H1 (cell line): Measurements from ENCODE around the gene CDK10. TPM values are rescaled to one million over a fixed set of nuclear protein-coding genes. Genes with fewer than 3 reads are reported as not detected.

Experiments used
- CTCF ChIA-PET: fragments of 300-600 bp; sonication (Branson Sonifier 250); formaldehyde crosslinking; loops from one replicate; lab custom pipeline; 2021; ENCODE audit not compliant: partially characterized antibody; lab: Charles Lee
- POLR2A ChIA-PET: fragments of 300-600 bp; sonication (Branson Sonifier 250); formaldehyde crosslinking; loops from one replicate; lab custom pipeline; 2021; ENCODE audit warnings: inconsistent platforms; ENCODE audit not compliant: partially characterized antibody; lab: Charles Lee
- DNase-seq, 2 experiments: peaks; one replicate each; pipeline versions ENCODE4 v3.0.0 to v3.0.0-alpha.2; 2010 to 2022; ENCODE audit warnings: low spot score in 2 of 2, low read depth in 1 of 2, mixed read lengths in 1 of 2
- FAIRE-seq: peaks from 2 replicates; lab custom pipeline; 2011; peaks lifted over from hg19 to GRCh38; lab: Jason Lieb, UNC
- H2AFZ ChIP-seq: 2 replicates; pipeline ENCODE4 v1.8.1; 2012; ENCODE audit warnings: low read length, inconsistent platforms
- H2AK5ac ChIP-seq: 2 replicates; pipeline ENCODE4 v1.6.1; 2013; ENCODE audit warnings: low read depth, low read length
- H2BK120ac ChIP-seq: replicated peaks from 2 replicates; pipeline ENCODE3; 2013; ENCODE audit warnings: low read depth, low read length, inconsistent platforms
- H2BK12ac ChIP-seq: 2 replicates; pipeline ENCODE4 v1.6.1; 2013; ENCODE audit warnings: low read depth, low read length
- H2BK15ac ChIP-seq: 2 replicates; pipeline ENCODE4 v1.6.1; 2013; ENCODE audit warnings: low read length
- H2BK20ac ChIP-seq: 2 replicates; pipeline ENCODE4 v1.6.1; 2013; ENCODE audit warnings: low read length
- H2BK5ac ChIP-seq: 2 replicates; pipeline ENCODE4 v1.6.1; 2013; ENCODE audit warnings: low read depth, low read length
- H3K14ac ChIP-seq: 2 replicates; pipeline ENCODE4 v1.6.1; 2013; ENCODE audit warnings: inconsistent platforms; ENCODE audit not compliant: insufficient read length
- H3K18ac ChIP-seq: 2 replicates; pipeline ENCODE4 v1.6.1; 2013; ENCODE audit warnings: low read length; ENCODE audit errors: extremely low read depth
- H3K23ac ChIP-seq: 2 replicates; pipeline ENCODE4 v1.6.1; 2013; ENCODE audit warnings: inconsistent platforms; ENCODE audit not compliant: insufficient read length
- H3K23me2 ChIP-seq: 2 replicates; pipeline ENCODE4 v1.6.1; 2013; ENCODE audit warnings: low read depth, low read length
- H3K27ac ChIP-seq: 2 replicates; pipeline ENCODE4 v1.6.1; 2011; ENCODE audit warnings: low read depth, low read length, inconsistent platforms
- H3K27me3 ChIP-seq, 4 experiments: replicated peaks in 1 of 4; 1 replicate in 1 of 4; 2 replicates in 3 of 4; pipeline versions ENCODE4 v1.6.1 to v1.8.1; 2011 to 2013; ENCODE audit warnings: low read length in 3 of 4, mild to moderate bottlenecking in 3 of 4, inconsistent platforms in 2 of 4, mixed read lengths in 2 of 4, moderate library complexity in 1 of 4; ENCODE audit not compliant: control insufficient read depth in 3 of 4, insufficient read depth in 3 of 4; ENCODE audit errors: extremely low read depth in 1 of 4
- H3K36me3 ChIP-seq, 4 experiments: 2 replicates each; pipeline versions ENCODE4 v1.6.1 to v1.8.1; 2011 to 2013; ENCODE audit warnings: mild to moderate bottlenecking in 4 of 4, low read length in 3 of 4, moderate library complexity in 2 of 4, control low read depth in 1 of 4, inconsistent platforms in 1 of 4; ENCODE audit not compliant: insufficient read depth in 4 of 4, control insufficient read depth in 2 of 4
- H3K4ac ChIP-seq: replicated peaks from 2 replicates; pipeline ENCODE3; 2013; ENCODE audit warnings: low read length, low read depth, mixed read lengths, inconsistent platforms; ENCODE audit not compliant: insufficient read length
- H3K4me1 ChIP-seq, 4 experiments: replicated peaks in 1 of 4; 1 replicate in 1 of 4; 2 replicates in 3 of 4; pipeline versions ENCODE4 v1.6.1 to v1.8.1; 2011 to 2013; ENCODE audit warnings: low read length in 3 of 4, inconsistent platforms in 2 of 4, mixed read lengths in 1 of 4; ENCODE audit not compliant: insufficient read depth in 4 of 4, control insufficient read depth in 3 of 4
- H3K4me2 ChIP-seq, 2 experiments: 2 replicates each; pipeline versions ENCODE4 v1.6.1 to v1.8.1; 2011 to 2013; ENCODE audit warnings: low read depth in 2 of 2, low read length in 2 of 2, control low read depth in 1 of 2, inconsistent platforms in 1 of 2, mild to moderate bottlenecking in 1 of 2; ENCODE audit not compliant: insufficient read depth in 1 of 2
- H3K4me3 ChIP-seq, 4 experiments: fragments of 200-600, 300-600 bp in 1 of 4; sonication (generic), shearing (Covaris generic), sonication (Bioruptor Twin) in 1 of 4; 2 replicates each; pipeline versions ENCODE4 v1.5.1 to v1.8.1; 2011 to 2016; ENCODE audit warnings: low read length in 4 of 4, low read depth in 3 of 4, control low read depth in 2 of 4, inconsistent platforms in 2 of 4, mild to moderate bottlenecking in 2 of 4, mixed read lengths in 1 of 4, moderate library complexity in 1 of 4; ENCODE audit not compliant: insufficient read depth in 2 of 4; ENCODE audit errors: extremely low read depth in 1 of 4
- H3K56ac ChIP-seq: replicated peaks from 2 replicates; pipeline ENCODE3; 2013; ENCODE audit warnings: low read depth, mild to moderate bottlenecking, mixed read lengths, low read length, inconsistent platforms; ENCODE audit not compliant: insufficient read length
- H3K79me1 ChIP-seq: 2 replicates; pipeline ENCODE4 v1.6.1; 2013; ENCODE audit warnings: low read depth, low read length, control low read depth
- H3K79me2 ChIP-seq, 2 experiments: 2 replicates each; pipeline versions ENCODE4 v1.6.1 to v1.8.1; 2012 to 2013; ENCODE audit warnings: low read length in 2 of 2, mild to moderate bottlenecking in 2 of 2, inconsistent platforms in 1 of 2; ENCODE audit not compliant: insufficient read depth in 2 of 2, control insufficient read depth in 1 of 2
- H3K9ac ChIP-seq, 4 experiments: replicated peaks in 1 of 4; 1 replicate in 1 of 4; 2 replicates in 3 of 4; pipeline versions ENCODE4 v1.6.1 to v1.8.1; 2011 to 2013; ENCODE audit warnings: low read depth in 3 of 4, low read length in 3 of 4, control low read depth in 2 of 4, mild to moderate bottlenecking in 2 of 4, moderate library complexity in 2 of 4, inconsistent platforms in 1 of 4; ENCODE audit errors: extremely low read depth in 1 of 4
- H3K9me3 ChIP-seq, 2 experiments: 2 replicates each; pipeline versions ENCODE4 v1.6.1 to v1.8.1; 2012 to 2013; ENCODE audit warnings: mild to moderate bottlenecking in 2 of 2, moderate library complexity in 2 of 2, control low read depth in 1 of 2, inconsistent platforms in 1 of 2, low read depth in 1 of 2, low read length in 1 of 2, mixed read lengths in 1 of 2; ENCODE audit not compliant: insufficient read depth in 2 of 2
- H4K20me1 ChIP-seq, 2 experiments: replicated peaks in 1 of 2; 2 replicates each; pipeline versions ENCODE3 to v1.8.1; 2011 to 2013; ENCODE audit warnings: inconsistent platforms in 2 of 2, low read length in 2 of 2, mild to moderate bottlenecking in 1 of 2; ENCODE audit not compliant: insufficient read depth in 2 of 2, control insufficient read depth in 1 of 2
- H4K5ac ChIP-seq: 2 replicates; pipeline ENCODE4 v1.6.1; 2013; ENCODE audit warnings: low read length, low read depth, mixed read lengths, inconsistent platforms; ENCODE audit not compliant: insufficient read length
- H4K8ac ChIP-seq: 2 replicates; pipeline ENCODE4 v1.8.0; 2013; ENCODE audit warnings: mild to moderate bottlenecking, moderate library complexity, low read length, inconsistent platforms; ENCODE audit not compliant: insufficient read depth; ENCODE audit errors: extremely low read depth
- H4K91ac ChIP-seq: replicated peaks from 2 replicates; pipeline ENCODE3; 2013; ENCODE audit warnings: low read length, mixed read lengths, inconsistent platforms; ENCODE audit not compliant: insufficient read length
- CBX5 ChIP-seq: fragments of 300-800, 300-1000 bp; sonication (generic); IDR thresholded peaks from 2 replicates; pipeline ENCODE4 v1.7.1; 2016; ENCODE audit warnings: antibody characterized with exemption, low read length, low read depth
- CBX8 ChIP-seq: fragments of 300-800, 300-1000 bp; sonication (generic); IDR thresholded peaks from 2 replicates; pipeline ENCODE4 v1.7.1; 2016; ENCODE audit warnings: low read depth, low read length, borderline replicate concordance
- E2F6 ChIP-seq: IDR thresholded peaks from 2 replicates; pipeline ENCODE4 v1.6.1; 2012; ENCODE audit warnings: inconsistent platforms
- HDAC2 ChIP-seq, 2 experiments: fragments of 300-600 bp in 1 of 2; sonication (generic) in 1 of 2; IDR thresholded peaks; 2 replicates each; pipeline ENCODE4 v1.6.1; 2011 to 2012; ENCODE audit warnings: low read depth in 2 of 2, low read length in 2 of 2, mild to moderate bottlenecking in 2 of 2, moderate library complexity in 2 of 2, borderline replicate concordance in 1 of 2, inconsistent platforms in 1 of 2
- SIN3A ChIP-seq, 2 experiments: IDR thresholded peaks in 1 of 2; conservative IDR thresholded peaks in 1 of 2; 2 replicates each; pipeline ENCODE4 v1.6.1; 2011 to 2012; ENCODE audit warnings: low read length in 2 of 2, improper control_type of control experiment in 1 of 2, low read depth in 1 of 2, mild to moderate bottlenecking in 1 of 2
- TAF7 ChIP-seq: optimal IDR thresholded peaks from 2 replicates; pipeline ENCODE3; 2011; ENCODE audit warnings: low read depth, mild to moderate bottlenecking, inconsistent platforms, low read length, moderate library complexity, borderline replicate concordance
- TCF12 ChIP-seq: IDR thresholded peaks from 2 replicates; pipeline ENCODE4 v1.6.1; 2011; ENCODE audit warnings: low read depth, mild to moderate bottlenecking, low read length
- YY1 ChIP-seq: IDR thresholded peaks from 2 replicates; pipeline ENCODE4 v1.6.1; 2011; ENCODE audit warnings: low read depth, mild to moderate bottlenecking, low read length
- WGBS, 2 experiments: shearing (Covaris generic) in 1 of 2; methylation state at CpG; one replicate each; pipeline versions ENCODE4 v1.1.6 to v1.1.7; 2013 to 2015; ENCODE audit warnings: low lambda C conversion rate in 2 of 2, mixed read lengths in 2 of 2, inconsistent platforms in 1 of 2, low coverage in 1 of 2, missing lambda C conversion rate in 1 of 2; ENCODE audit not compliant: insufficient replicate concordance in 2 of 2, insufficient coverage in 1 of 2, insufficient read length in 1 of 2; ENCODE audit errors: extremely low coverage in 1 of 2, missing lambda C conversion rate in 1 of 2; 5-methylcytosine and 5-hydroxymethylcytosine counted together
- polyA plus RNA-seq, 7 experiments: library from polyadenylated mRNA; depleted of rRNA in 3 of 7; stranded (reverse) in 5 of 7; unstranded in 2 of 7; fragments of >200 nt in 5 of 7; fragments of 200-250 nt in 2 of 7; gene quantifications; 1 replicate in 5 of 7; 2 replicates in 1 of 7; 4 replicates in 1 of 7; pipeline versions ENCODE4 v1.2.1 to v1.2.3, GENCODE V29; 2011 to 2013; ENCODE audit warnings: missing spikeins in 2 of 7, mixed read lengths in 2 of 7
- total RNA-seq: library from RNA; stranded (reverse); fragmentation: NEBNext Ultra II Directional; extraction: Animal tissue kit (Norgen Biotek cat#: 25700); gene quantifications from 2 replicates; pipeline ENCODE4 v1.2.1, GENCODE V29; 2021
- TF ChIP-seq, protein P1 (sequence below), 3 experiments: IDR thresholded peaks; 1 replicate in 2 of 3; 2 replicates in 1 of 3; pipeline versions ENCODE4 v1.5.1 to v1.6.1; 2011; ENCODE audit warnings: low read length in 3 of 3, mild to moderate bottlenecking in 3 of 3, inconsistent platforms in 2 of 3, low read depth in 1 of 3, moderate library complexity in 1 of 3; ENCODE audit not compliant: insufficient read depth in 1 of 3; ENCODE audit errors: control extremely low read depth in 1 of 3

The CDK10 gene
- total and polyA plus RNA-seq, 2 of the 8 experiments (the other 6 are each of a cell fraction or from before 2014, with no cell fraction given), result 49.5 to 83.9 TPM

GRCh38 chr16:89697161-89697615 is 10.7 kb downstream of the CDK10 start:
- Histone ChIP-seq H4K20me1 (peaks cover 0 to 22% of the 10 kb centered on the region in 2 experiments), H4K5ac (no peak overlapping the region), H3K4ac (no peak overlapping the region), H2AFZ (no peak overlapping the region), H3K4me2 (no peak overlapping the region), H3K79me2 (no peaks in the 10 kb centered on the region), H3K9me3 (no peaks in the 10 kb centered on the region), H4K8ac (peak overlapping the region; percentile 64; the same call in 1 of the 2 replicates), H3K27me3 (no peaks in the 10 kb centered on the region), H3K23me2 (peaks cover 13% of the 10 kb centered on the region; the same call in 1 of the 2 replicates), H3K4me1 (peaks cover 0 to 11% (median 5%) of the 10 kb centered on the region in 4 experiments; a peak in 5 of 7 replicates), H3K27ac (no peak overlapping the region), H3K23ac (no peak overlapping the region), H3K56ac (no peak overlapping the region), H2AK5ac (no peak overlapping the region), H2BK12ac (no peak overlapping the region), H4K91ac (no peak overlapping the region), H3K36me3 (peaks cover 3 to 30% (median 10%) of the 10 kb centered on the region in 4 experiments; a peak in 7 of 8 replicates), H3K9ac (no peak overlapping the region), H2BK120ac (no peak overlapping the region), H3K79me1 (no peaks in the 10 kb centered on the region), H3K4me3 (no peak overlapping the region), H2BK5ac (no peak overlapping the region), H2BK20ac (no peak overlapping the region), H3K14ac (no peak overlapping the region), H3K18ac (no peak overlapping the region), H2BK15ac (no peak overlapping the region)
- WGBS, 2 experiments, result 88% methylated on average over 16 of the region's 19 CpGs; no CpG with 5 or more reads in 1 of the 2 experiments
- FAIRE-seq, result no peak
- CTCF ChIA-PET, result interaction anchor here (0.6 to 1.6 kb wide), 6 partner anchors 9 to 225 kb away, joined by 3 to 7 read pairs (median 3); no protein-coding TSS in a partner anchor
- POLR2A ChIA-PET, result interaction anchor here (1.0 to 6.6 kb wide), 12 partner anchors 9 to 221 kb away, joined by 3 to 59 read pairs (median 4); partner anchors contain the start of genes CDK10, CPNE7 and VPS9D1
- no peak for DNase-seq
- TF ChIP-seq TCF12 (no peak), CBX5 (no peak), CBX8 (no peak), SIN3A (conservative IDR thresholded peaks at IDR 0.05 in 1 of 2, IDR thresholded peaks at IDR 0.05 in 1 of 2; ENCODE audit: low read depth in 1 of 2, low read length in 2 of 2) (no peak), TAF7 (no peak), YY1 (no peak), HDAC2 (IDR thresholded peaks at IDR 0.05; ENCODE audit: borderline replicate concordance in 1 of 2, low read depth in 2 of 2, low read length in 2 of 2) (no peak), E2F6 (no peak)
- TF ChIP-seq, protein P1, sequence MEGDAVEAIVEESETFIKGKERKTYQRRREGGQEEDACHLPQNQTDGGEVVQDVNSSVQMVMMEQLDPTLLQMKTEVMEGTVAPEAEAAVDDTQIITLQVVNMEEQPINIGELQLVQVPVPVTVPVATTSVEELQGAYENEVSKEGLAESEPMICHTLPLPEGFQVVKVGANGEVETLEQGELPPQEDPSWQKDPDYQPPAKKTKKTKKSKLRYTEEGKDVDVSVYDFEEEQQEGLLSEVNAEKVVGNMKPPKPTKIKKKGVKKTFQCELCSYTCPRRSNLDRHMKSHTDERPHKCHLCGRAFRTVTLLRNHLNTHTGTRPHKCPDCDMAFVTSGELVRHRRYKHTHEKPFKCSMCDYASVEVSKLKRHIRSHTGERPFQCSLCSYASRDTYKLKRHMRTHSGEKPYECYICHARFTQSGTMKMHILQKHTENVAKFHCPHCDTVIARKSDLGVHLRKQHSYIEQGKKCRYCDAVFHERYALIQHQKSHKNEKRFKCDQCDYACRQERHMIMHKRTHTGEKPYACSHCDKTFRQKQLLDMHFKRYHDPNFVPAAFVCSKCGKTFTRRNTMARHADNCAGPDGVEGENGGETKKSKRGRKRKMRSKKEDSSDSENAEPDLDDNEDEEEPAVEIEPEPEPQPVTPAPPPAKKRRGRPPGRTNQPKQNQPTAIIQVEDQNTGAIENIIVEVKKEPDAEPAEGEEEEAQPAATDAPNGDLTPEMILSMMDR (IDR thresholded peaks at IDR 0.05; ENCODE audit: control extremely low read depth in 1 of 3, insufficient read depth in 1 of 3, low read depth in 1 of 3, low read length in 3 of 3), result no peak
